ENCODE results near the gene FOXC1. TPM values are rescaled to one million over a fixed set of nuclear protein-coding genes. Genes with fewer than 3 reads are reported as not detected.

FOXC1 gene
- total and polyA plus RNA-seq, 2 experiments from 2014 or later: 0.10 to 0.13 TPM

- Histone ChIP-seq H4K20me1 (replicated peaks; ENCODE audit: insufficient read depth) (peaks cover 4% of the 10 kb centered on the region; the same call in 1 of the 2 replicates), H3F3A (replicated peaks; ENCODE audit: low read depth) (peaks cover 7% of the 10 kb centered on the region; the same call in 1 of the 2 replicates), H3K4me3 (peak overlapping the region; percentile 53), H3K4me2 (peak overlapping the region; percentile 83), H3K9me2 (ENCODE audit: insufficient read depth) (no peaks in the 10 kb centered on the region), H2AFZ (peak overlapping the region; percentile 96; the same call in 1 of the 2 replicates), H3K27ac (ENCODE audit: low read depth) (no peak overlapping the region), H3K4me1 (ENCODE audit: insufficient read depth) (peaks cover 26% of the 10 kb centered on the region), H3K27me3 (ENCODE audit: insufficient read depth) (peaks cover 71% of the 10 kb centered on the region), H3K79me2 (replicated peaks; ENCODE audit: insufficient read depth) (no peaks in the 10 kb centered on the region), H3K36me3 (ENCODE audit: insufficient read depth) (no peaks in the 10 kb centered on the region)
- Mint-ChIP-seq H3K9me3 (peaks cover 2% of the 10 kb centered on the region; the same call in 1 of the 3 replicates), H3K27ac (no peak overlapping the region), H3K4me1 (peaks cover 36% of the 10 kb centered on the region), H3K4me3 (peak overlapping the region; percentile 53), H3K36me3 (ENCODE audit: low read depth) (no peaks in the 10 kb centered on the region; the same call in 2 of the 3 replicates), H3K27me3 (ENCODE audit: insufficient read depth, low read depth, poor library complexity) (peaks cover 84% of the 10 kb centered on the region)
- TF ChIP-seq REST (IDR thresholded peaks at IDR 0.05; ENCODE audit: unreplicated experiment): no peak
- no peak for TF ChIP-seq STAT1 (IDR thresholded peaks at IDR 0.05; ENCODE audit: unreplicated experiment)
- TF ChIP-seq CREB1 (CRISPR knock-in tag; IDR thresholded peaks at IDR 0.05; ENCODE audit: low read depth): no peak
- no peak for TF ChIP-seq EZH2 (IDR thresholded peaks at IDR 0.05; ENCODE audit: low read depth, unreplicated experiment)
- TF ChIP-seq EZH2phosphoT487 (IDR thresholded peaks at IDR 0.05; ENCODE audit: unreplicated experiment): no peak
- no peak for TF ChIP-seq ZNF114 (CRISPR knock-in tag; IDR thresholded peaks at IDR 0.05)
- no peak for TF ChIP-seq ZNF331 (CRISPR knock-in tag; IDR thresholded peaks at IDR 0.05; ENCODE audit: low read depth)
- TF ChIP-seq, protein P1, sequence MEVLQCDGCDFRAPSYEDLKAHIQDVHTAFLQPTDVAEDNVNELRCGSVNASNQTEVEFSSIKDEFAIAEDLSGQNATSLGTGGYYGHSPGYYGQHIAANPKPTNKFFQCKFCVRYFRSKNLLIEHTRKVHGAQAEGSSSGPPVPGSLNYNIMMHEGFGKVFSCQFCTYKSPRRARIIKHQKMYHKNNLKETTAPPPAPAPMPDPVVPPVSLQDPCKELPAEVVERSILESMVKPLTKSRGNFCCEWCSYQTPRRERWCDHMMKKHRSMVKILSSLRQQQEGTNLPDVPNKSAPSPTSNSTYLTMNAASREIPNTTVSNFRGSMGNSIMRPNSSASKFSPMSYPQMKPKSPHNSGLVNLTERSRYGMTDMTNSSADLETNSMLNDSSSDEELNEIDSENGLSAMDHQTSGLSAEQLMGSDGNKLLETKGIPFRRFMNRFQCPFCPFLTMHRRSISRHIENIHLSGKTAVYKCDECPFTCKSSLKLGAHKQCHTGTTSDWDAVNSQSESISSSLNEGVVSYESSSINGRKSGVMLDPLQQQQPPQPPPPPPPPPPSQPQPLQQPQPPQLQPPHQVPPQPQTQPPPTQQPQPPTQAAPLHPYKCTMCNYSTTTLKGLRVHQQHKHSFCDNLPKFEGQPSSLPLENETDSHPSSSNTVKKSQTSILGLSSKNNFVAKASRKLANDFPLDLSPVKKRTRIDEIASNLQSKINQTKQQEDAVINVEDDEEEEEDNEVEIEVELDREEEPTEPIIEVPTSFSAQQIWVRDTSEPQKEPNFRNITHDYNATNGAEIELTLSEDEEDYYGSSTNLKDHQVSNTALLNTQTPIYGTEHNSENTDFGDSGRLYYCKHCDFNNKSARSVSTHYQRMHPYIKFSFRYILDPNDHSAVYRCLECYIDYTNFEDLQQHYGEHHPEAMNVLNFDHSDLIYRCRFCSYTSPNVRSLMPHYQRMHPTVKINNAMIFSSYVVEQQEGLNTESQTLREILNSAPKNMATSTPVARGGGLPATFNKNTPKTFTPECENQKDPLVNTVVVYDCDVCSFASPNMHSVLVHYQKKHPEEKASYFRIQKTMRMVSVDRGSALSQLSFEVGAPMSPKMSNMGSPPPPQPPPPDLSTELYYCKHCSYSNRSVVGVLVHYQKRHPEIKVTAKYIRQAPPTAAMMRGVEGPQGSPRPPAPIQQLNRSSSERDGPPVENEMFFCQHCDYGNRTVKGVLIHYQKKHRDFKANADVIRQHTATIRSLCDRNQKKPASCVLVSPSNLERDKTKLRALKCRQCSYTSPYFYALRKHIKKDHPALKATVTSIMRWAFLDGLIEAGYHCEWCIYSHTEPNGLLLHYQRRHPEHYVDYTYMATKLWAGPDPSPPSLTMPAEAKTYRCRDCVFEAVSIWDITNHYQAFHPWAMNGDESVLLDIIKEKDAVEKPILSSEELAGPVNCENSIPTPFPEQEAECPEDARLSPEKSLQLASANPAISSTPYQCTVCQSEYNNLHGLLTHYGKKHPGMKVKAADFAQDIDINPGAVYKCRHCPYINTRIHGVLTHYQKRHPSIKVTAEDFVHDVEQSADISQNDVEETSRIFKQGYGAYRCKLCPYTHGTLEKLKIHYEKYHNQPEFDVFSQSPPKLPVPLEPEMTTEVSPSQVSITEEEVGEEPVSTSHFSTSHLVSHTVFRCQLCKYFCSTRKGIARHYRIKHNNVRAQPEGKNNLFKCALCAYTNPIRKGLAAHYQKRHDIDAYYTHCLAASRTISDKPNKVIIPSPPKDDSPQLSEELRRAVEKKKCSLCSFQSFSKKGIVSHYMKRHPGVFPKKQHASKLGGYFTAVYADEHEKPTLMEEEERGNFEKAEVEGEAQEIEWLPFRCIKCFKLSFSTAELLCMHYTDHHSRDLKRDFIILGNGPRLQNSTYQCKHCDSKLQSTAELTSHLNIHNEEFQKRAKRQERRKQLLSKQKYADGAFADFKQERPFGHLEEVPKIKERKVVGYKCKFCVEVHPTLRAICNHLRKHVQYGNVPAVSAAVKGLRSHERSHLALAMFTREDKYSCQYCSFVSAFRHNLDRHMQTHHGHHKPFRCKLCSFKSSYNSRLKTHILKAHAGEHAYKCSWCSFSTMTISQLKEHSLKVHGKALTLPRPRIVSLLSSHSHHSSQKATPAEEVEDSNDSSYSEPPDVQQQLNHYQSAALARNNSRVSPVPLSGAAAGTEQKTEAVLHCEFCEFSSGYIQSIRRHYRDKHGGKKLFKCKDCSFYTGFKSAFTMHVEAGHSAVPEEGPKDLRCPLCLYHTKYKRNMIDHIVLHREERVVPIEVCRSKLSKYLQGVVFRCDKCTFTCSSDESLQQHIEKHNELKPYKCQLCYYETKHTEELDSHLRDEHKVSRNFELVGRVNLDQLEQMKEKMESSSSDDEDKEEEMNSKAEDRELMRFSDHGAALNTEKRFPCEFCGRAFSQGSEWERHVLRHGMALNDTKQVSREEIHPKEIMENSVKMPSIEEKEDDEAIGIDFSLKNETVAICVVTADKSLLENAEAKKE (CRISPR knock-in tag; IDR thresholded peaks at IDR 0.05): no peak
- TF ChIP-seq JUNB (IDR thresholded peaks at IDR 0.05; ENCODE audit: unreplicated experiment): no peak
- TF ChIP-seq NANOG (IDR thresholded peaks at IDR 0.05; ENCODE audit: borderline replicate concordance): no peak
- TF ChIP-seq, protein P2, sequence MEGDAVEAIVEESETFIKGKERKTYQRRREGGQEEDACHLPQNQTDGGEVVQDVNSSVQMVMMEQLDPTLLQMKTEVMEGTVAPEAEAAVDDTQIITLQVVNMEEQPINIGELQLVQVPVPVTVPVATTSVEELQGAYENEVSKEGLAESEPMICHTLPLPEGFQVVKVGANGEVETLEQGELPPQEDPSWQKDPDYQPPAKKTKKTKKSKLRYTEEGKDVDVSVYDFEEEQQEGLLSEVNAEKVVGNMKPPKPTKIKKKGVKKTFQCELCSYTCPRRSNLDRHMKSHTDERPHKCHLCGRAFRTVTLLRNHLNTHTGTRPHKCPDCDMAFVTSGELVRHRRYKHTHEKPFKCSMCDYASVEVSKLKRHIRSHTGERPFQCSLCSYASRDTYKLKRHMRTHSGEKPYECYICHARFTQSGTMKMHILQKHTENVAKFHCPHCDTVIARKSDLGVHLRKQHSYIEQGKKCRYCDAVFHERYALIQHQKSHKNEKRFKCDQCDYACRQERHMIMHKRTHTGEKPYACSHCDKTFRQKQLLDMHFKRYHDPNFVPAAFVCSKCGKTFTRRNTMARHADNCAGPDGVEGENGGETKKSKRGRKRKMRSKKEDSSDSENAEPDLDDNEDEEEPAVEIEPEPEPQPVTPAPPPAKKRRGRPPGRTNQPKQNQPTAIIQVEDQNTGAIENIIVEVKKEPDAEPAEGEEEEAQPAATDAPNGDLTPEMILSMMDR (conservative IDR thresholded peaks at IDR 0.05; ENCODE audit: low read depth in 2 of 2): no peak
- no peak for TF ChIP-seq ETS1 (IDR thresholded peaks at IDR 0.05)
- no peak for TF ChIP-seq POLR2AphosphoS5 (IDR thresholded peaks at IDR 0.05; ENCODE audit: low read depth)
- no peak for DNase-seq (ENCODE audit: low spot score)
- no peak for ATAC-seq
These were observed 6.0 kb upstream of the FOXC1 start for GRCh38 chr6:1603708-1604107.
